Measurements from ENCODE around the gene RFESD. TPM values are rescaled to one million over a fixed set of nuclear protein-coding genes. Genes with fewer than 3 reads are reported as not detected.
A peak's percentile ranks its signal among the peaks of the same experiment; 100 is the strongest.

The RFESD gene
- total RNA-seq, 6 experiments from 2014 or later, result 2.2 to 3.7 (median 2.3) TPM

DNA sequence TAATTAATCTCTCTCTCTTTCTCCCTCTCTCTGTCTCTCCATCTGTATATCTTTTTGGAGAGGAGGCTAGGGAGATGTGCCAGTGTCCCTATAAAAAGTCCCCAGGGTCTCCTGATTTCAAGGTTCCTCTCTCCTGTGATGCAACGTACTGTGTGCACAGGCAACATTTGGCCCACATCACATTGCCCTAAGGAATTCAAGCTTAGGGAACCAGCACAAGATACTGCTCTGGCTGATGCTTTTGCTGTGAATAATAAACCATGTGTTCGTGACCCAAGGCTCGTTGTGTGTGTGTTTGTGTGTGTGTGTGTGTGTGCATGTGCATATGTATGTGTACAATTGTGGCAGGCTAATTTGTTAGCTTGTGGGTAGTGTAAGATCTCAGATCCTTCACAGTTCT is 26.5 kb downstream of the RFESD start:
- Mint-ChIP-seq H3K9me3 (no peaks in the 10 kb centered on the region), H3K36me3 (ENCODE audit: low read depth) (no peaks in the 10 kb centered on the region), H3K4me3 (no peak overlapping the region), H3K27me3 (ENCODE audit: insufficient read depth) (no peaks in the 10 kb centered on the region), H3K4me1 (ENCODE audit: low read depth) (peaks cover 41% of the 10 kb centered on the region), H3K27ac (no peak overlapping the region; the same call in 1 of the 2 replicates)
- peak; percentile 50 for DNase-seq
- TF ChIP-seq, protein P1, sequence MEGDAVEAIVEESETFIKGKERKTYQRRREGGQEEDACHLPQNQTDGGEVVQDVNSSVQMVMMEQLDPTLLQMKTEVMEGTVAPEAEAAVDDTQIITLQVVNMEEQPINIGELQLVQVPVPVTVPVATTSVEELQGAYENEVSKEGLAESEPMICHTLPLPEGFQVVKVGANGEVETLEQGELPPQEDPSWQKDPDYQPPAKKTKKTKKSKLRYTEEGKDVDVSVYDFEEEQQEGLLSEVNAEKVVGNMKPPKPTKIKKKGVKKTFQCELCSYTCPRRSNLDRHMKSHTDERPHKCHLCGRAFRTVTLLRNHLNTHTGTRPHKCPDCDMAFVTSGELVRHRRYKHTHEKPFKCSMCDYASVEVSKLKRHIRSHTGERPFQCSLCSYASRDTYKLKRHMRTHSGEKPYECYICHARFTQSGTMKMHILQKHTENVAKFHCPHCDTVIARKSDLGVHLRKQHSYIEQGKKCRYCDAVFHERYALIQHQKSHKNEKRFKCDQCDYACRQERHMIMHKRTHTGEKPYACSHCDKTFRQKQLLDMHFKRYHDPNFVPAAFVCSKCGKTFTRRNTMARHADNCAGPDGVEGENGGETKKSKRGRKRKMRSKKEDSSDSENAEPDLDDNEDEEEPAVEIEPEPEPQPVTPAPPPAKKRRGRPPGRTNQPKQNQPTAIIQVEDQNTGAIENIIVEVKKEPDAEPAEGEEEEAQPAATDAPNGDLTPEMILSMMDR (IDR thresholded peaks at IDR 0.05), result no peak

DNA sequence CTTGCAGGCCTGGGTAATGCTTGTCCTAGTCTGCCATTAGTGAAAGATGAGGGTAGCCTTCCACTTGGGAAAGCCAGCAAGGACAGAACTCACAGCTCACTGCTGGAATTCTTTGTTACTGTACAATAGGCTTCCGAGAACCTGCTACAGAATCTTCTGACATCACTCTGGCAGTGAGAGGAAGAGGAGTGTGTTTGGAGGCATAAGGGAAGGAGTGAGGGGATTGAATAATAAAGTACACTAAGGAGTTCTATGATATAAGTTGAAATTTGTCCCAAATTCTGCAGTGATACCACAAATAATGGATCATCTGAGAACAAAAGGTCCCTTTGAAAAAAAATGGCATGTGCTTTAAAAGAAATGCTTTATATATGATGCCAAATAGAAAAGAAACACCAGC is 36.3 kb downstream of the RFESD start, which contains the start of gene SPATA9:
TSS of gene SPATA9 (minus strand) at position 101 of the 400 bp plus-strand sequence. CDS start 137 bp downstream, outside the sequence.
- TF ChIP-seq, protein P1 (IDR thresholded peaks at IDR 0.05), result no peak
- H3K27ac Mint-ChIP-seq, result no peak within 1 kb of the TSS
- peaks cover 17% of the 10 kb centered on the region for H3K4me1 Mint-ChIP-seq (ENCODE audit: low read depth)
- H3K4me3 Mint-ChIP-seq, result no peak within 1 kb of the TSS
- H3K27me3 Mint-ChIP-seq (ENCODE audit: insufficient read depth), result no peaks in the 10 kb centered on the region
- DNase-seq, result no peak
- no peaks in the 10 kb centered on the region for H3K9me3 Mint-ChIP-seq
- peaks cover 11% of the 10 kb centered on the region; the same call in 1 of the 2 replicates for H3K36me3 Mint-ChIP-seq (ENCODE audit: low read depth)

DNA sequence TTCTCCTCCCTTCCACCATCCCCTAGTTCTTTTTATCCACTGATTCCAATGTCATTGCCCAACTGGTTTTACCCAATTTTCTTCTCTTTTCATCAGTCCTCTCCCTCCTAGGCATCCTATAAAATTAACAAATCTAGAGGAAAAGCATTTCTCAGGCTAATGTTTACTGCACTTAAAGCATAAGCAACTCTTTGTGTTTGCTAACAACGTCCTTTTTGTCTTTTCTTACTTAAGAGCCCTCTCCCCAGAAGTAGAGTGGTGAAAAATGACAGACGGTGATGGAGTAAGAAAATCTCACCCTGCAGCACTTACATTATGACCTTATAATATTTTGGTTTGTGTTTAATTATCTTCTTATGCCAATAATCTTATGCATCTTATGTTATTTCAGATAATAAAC is 37.8 kb downstream of the RFESD start:
- Mint-ChIP-seq H3K9me3 (no peaks in the 10 kb centered on the region), H3K4me1 (ENCODE audit: low read depth) (peaks cover 17% of the 10 kb centered on the region), H3K36me3 (ENCODE audit: low read depth) (peaks cover 11% of the 10 kb centered on the region; the same call in 1 of the 2 replicates), H3K27me3 (ENCODE audit: insufficient read depth) (no peaks in the 10 kb centered on the region), H3K27ac (no peak overlapping the region), H3K4me3 (no peak overlapping the region)
- DNase-seq, result no peak
- TF ChIP-seq, protein P1 (IDR thresholded peaks at IDR 0.05), result no peak

DNA sequence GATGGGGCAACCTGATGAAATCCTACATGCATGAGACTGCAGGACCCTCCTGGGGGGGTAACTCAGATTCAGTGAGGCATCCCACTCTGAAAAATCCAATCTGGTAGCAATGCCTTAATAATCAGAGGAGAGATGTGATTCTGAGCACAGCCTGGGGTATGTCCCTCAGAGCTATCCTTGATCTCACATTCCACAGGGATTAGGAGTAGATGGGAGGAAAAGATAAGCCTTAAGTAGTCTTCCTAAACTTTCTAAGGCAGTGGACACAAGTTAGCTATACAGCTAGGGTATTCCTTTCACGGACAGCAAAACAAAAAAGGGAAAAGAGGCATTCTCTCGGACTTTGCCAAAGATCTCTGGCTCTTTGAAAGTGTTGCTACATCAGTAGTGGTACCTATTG is 40.1 kb downstream of the RFESD start:
- Mint-ChIP-seq H3K27ac (no peak overlapping the region), H3K27me3 (ENCODE audit: insufficient read depth) (no peaks in the 10 kb centered on the region), H3K9me3 (no peaks in the 10 kb centered on the region), H3K4me1 (ENCODE audit: low read depth) (peaks cover 10% of the 10 kb centered on the region), H3K4me3 (peak overlapping the region; percentile 19), H3K36me3 (ENCODE audit: low read depth) (peaks cover 12% of the 10 kb centered on the region)
- TF ChIP-seq, protein P1 (IDR thresholded peaks at IDR 0.05), result no peak
- DNase-seq, result peak; percentile 36

- Mint-ChIP-seq H3K36me3 (ENCODE audit: low read depth) (peaks cover 6% of the 10 kb centered on the region; the same call in 1 of the 2 replicates), H3K27me3 (ENCODE audit: insufficient read depth) (no peaks in the 10 kb centered on the region), H3K27ac (no peak overlapping the region), H3K4me1 (ENCODE audit: low read depth) (peaks cover 10% of the 10 kb centered on the region), H3K9me3 (no peaks in the 10 kb centered on the region), H3K4me3 (no peak overlapping the region)
- no peak for DNase-seq
- TF ChIP-seq, protein P1 (IDR thresholded peaks at IDR 0.05), result no peak
Measured at GRCh38 chr5:95689680-95690079, 43.1 kb downstream of the RFESD start.
